ENCODE results near the gene GBP2.

DNA sequence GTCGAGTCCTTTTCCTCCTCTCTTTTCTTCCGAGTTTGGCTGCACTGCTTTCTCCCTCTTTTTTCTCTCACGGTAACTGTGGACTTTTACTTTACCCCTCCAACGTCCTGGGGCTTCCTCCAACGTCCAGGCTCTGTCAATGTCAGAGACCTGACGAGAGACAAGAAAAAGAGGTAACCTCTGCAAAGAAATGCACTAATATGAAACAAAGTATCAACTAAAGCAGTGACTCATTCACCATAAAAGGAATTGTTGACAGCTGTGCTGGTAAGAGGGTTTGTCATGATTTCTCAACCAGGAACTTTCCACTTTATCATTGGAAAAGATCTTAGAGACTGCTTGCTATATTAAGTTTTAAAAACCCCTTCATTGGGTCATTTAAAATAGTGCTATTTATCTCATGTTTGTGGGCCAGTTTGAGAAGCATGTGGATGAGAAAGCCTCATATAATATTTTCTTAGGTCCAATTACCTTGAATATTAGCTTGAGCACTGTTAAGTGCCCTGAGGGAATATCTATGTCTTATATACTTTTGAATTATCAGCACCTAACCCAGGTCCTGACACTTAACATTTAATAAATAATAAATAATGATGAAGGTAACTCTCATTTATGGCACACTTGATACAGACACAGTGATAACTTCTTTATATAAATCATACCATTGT, at the start of gene GBP2:
- TF ChIP-seq, protein P1, sequence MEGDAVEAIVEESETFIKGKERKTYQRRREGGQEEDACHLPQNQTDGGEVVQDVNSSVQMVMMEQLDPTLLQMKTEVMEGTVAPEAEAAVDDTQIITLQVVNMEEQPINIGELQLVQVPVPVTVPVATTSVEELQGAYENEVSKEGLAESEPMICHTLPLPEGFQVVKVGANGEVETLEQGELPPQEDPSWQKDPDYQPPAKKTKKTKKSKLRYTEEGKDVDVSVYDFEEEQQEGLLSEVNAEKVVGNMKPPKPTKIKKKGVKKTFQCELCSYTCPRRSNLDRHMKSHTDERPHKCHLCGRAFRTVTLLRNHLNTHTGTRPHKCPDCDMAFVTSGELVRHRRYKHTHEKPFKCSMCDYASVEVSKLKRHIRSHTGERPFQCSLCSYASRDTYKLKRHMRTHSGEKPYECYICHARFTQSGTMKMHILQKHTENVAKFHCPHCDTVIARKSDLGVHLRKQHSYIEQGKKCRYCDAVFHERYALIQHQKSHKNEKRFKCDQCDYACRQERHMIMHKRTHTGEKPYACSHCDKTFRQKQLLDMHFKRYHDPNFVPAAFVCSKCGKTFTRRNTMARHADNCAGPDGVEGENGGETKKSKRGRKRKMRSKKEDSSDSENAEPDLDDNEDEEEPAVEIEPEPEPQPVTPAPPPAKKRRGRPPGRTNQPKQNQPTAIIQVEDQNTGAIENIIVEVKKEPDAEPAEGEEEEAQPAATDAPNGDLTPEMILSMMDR (IDR thresholded peaks at IDR 0.05; ENCODE audit: low read depth, low read length) = no peak
- TF ChIP-seq EZH2phosphoT487 (IDR thresholded peaks at IDR 0.05; ENCODE audit: low read depth) = no peak

Data from OCI-LY3 (cell line).